ENCODE results near the gene LOXL4.

LOXL4 gene

GRCh38 chr10:98213740-98214139 is 54.3 kb downstream of the LOXL4 start:
- H3K36me3 ChIP-seq (ENCODE audit: insufficient read depth, low read length), result peaks cover 37% of the 10 kb centered on the region
- no peak overlapping the region for H3K9ac ChIP-seq (ENCODE audit: low read depth, low read length)
- H3K4me2 ChIP-seq (ENCODE audit: insufficient read depth, low read length), result no peak overlapping the region
- ATAC-seq (ENCODE audit: insufficient read depth, low read depth) (no peak), DNase-seq (no peak)
- H3K4me1 ChIP-seq (ENCODE audit: insufficient read depth, low read length), result no peaks in the 10 kb centered on the region
- H3K79me2 ChIP-seq (ENCODE audit: insufficient read depth, low read length), result peaks cover 36% of the 10 kb centered on the region
- H3K9me3 ChIP-seq (ENCODE audit: insufficient read depth, low read length, severe bottlenecking), result peaks cover 3% of the 10 kb centered on the region
- H2AFZ ChIP-seq (ENCODE audit: low read depth, low read length), result no peak overlapping the region
- no peak overlapping the region for H3K4me3 ChIP-seq (ENCODE audit: low read depth in 1 of 2, low read length in 2 of 2)
- H3K27ac ChIP-seq (ENCODE audit: low read length), result no peak overlapping the region
- no peaks in the 10 kb centered on the region for H3K27me3 ChIP-seq (ENCODE audit: insufficient read depth, low read length, poor library complexity)
- TF ChIP-seq CTCF (IDR thresholded peaks at IDR 0.05; ENCODE audit: borderline replicate concordance, extremely low read depth, low read length, poor library complexity, severe bottlenecking) (no peak), EZH2 (IDR thresholded peaks at IDR 0.05; ENCODE audit: borderline replicate concordance, low read depth, low read length, severe bottlenecking) (no peak)
- peaks cover 5% of the 10 kb centered on the region; the same call in 1 of the 2 replicates for H4K20me1 ChIP-seq (ENCODE audit: insufficient read depth, low read length)

- H3K36me3 ChIP-seq (ENCODE audit: insufficient read depth, low read length), result peaks cover 53% of the 10 kb centered on the region
- peaks cover 5% of the 10 kb centered on the region; the same call in 1 of the 2 replicates for H4K20me1 ChIP-seq (ENCODE audit: insufficient read depth, low read length)
- no peaks in the 10 kb centered on the region for H3K4me1 ChIP-seq (ENCODE audit: insufficient read depth, low read length)
- H3K27ac ChIP-seq (ENCODE audit: low read length), result no peak overlapping the region
- no peaks in the 10 kb centered on the region for H3K27me3 ChIP-seq (ENCODE audit: insufficient read depth, low read length, poor library complexity)
- TF ChIP-seq CTCF (IDR thresholded peaks at IDR 0.05; ENCODE audit: borderline replicate concordance, extremely low read depth, low read length, poor library complexity, severe bottlenecking) (no peak), EZH2 (IDR thresholded peaks at IDR 0.05; ENCODE audit: borderline replicate concordance, low read depth, low read length, severe bottlenecking) (no peak)
- peaks cover 21% of the 10 kb centered on the region for H3K79me2 ChIP-seq (ENCODE audit: insufficient read depth, low read length)
- H3K9ac ChIP-seq (ENCODE audit: low read depth, low read length), result no peak overlapping the region
- no peaks in the 10 kb centered on the region for H3K9me3 ChIP-seq (ENCODE audit: insufficient read depth, low read length, severe bottlenecking)
- H3K4me2 ChIP-seq (ENCODE audit: insufficient read depth, low read length), result no peak overlapping the region
- no peak overlapping the region for H2AFZ ChIP-seq (ENCODE audit: low read depth, low read length)
- H3K4me3 ChIP-seq (ENCODE audit: low read depth in 1 of 2, low read length in 2 of 2), result no peak overlapping the region
- ATAC-seq (ENCODE audit: insufficient read depth, low read depth) (no peak), DNase-seq (no peak)
Measured at GRCh38 chr10:98212196-98212595, 55.8 kb downstream of the LOXL4 start.

- Histone ChIP-seq H3K79me2 (ENCODE audit: insufficient read depth, low read length) (peaks cover 10% of the 10 kb centered on the region; the same call in 1 of the 2 replicates), H4K20me1 (ENCODE audit: insufficient read depth, low read length) (peaks cover 8% of the 10 kb centered on the region; the same call in 1 of the 2 replicates)
- TF ChIP-seq CTCF (IDR thresholded peaks at IDR 0.05; ENCODE audit: borderline replicate concordance, extremely low read depth, low read length, poor library complexity, severe bottlenecking) (no peak), EZH2 (IDR thresholded peaks at IDR 0.05; ENCODE audit: borderline replicate concordance, low read depth, low read length, severe bottlenecking) (no peak)
Measured at GRCh38 chr10:98209441-98209840, 58.6 kb downstream of the LOXL4 start.

GRCh38 chr10:98208925-98209324 is 59.1 kb downstream of the LOXL4 start:
- H4K20me1 ChIP-seq (ENCODE audit: insufficient read depth, low read length), result peaks cover 8% of the 10 kb centered on the region; the same call in 1 of the 2 replicates
- no peak for ATAC-seq (ENCODE audit: insufficient read depth, low read depth)

More at GRCh38 chr10:98209441-98209840, 58.6 kb downstream of the LOXL4 start:
- DNase-seq (no peak), ATAC-seq (ENCODE audit: insufficient read depth, low read depth) (no peak)
- H3K4me1 ChIP-seq (ENCODE audit: insufficient read depth, low read length), result no peaks in the 10 kb centered on the region
- no peaks in the 10 kb centered on the region for H3K27me3 ChIP-seq (ENCODE audit: insufficient read depth, low read length, poor library complexity)
- H3K27ac ChIP-seq (ENCODE audit: low read length), result no peak overlapping the region
- no peak overlapping the region for H3K9ac ChIP-seq (ENCODE audit: low read depth, low read length)
- no peak overlapping the region for H3K4me3 ChIP-seq (ENCODE audit: low read depth in 1 of 2, low read length in 2 of 2)
- no peak overlapping the region for H2AFZ ChIP-seq (ENCODE audit: low read depth, low read length)
- no peak overlapping the region for H3K4me2 ChIP-seq (ENCODE audit: insufficient read depth, low read length)
- peaks cover 46% of the 10 kb centered on the region for H3K36me3 ChIP-seq (ENCODE audit: insufficient read depth, low read length)
- H3K9me3 ChIP-seq (ENCODE audit: insufficient read depth, low read length, severe bottlenecking), result no peaks in the 10 kb centered on the region

More at GRCh38 chr10:98208925-98209324, 59.1 kb downstream of the LOXL4 start:
- Histone ChIP-seq H3K4me1 (ENCODE audit: insufficient read depth, low read length) (no peaks in the 10 kb centered on the region), H3K36me3 (ENCODE audit: insufficient read depth, low read length) (peaks cover 46% of the 10 kb centered on the region), H3K9me3 (ENCODE audit: insufficient read depth, low read length, severe bottlenecking) (no peaks in the 10 kb centered on the region), H3K79me2 (ENCODE audit: insufficient read depth, low read length) (peaks cover 10% of the 10 kb centered on the region; the same call in 1 of the 2 replicates), H3K4me3 (ENCODE audit: low read depth in 1 of 2, low read length in 2 of 2) (no peak overlapping the region), H3K27me3 (ENCODE audit: insufficient read depth, low read length, poor library complexity) (no peaks in the 10 kb centered on the region), H3K4me2 (ENCODE audit: insufficient read depth, low read length) (no peak overlapping the region), H3K9ac (ENCODE audit: low read depth, low read length) (no peak overlapping the region), H2AFZ (ENCODE audit: low read depth, low read length) (no peak overlapping the region), H3K27ac (ENCODE audit: low read length) (no peak overlapping the region)
- no peak for DNase-seq
- TF ChIP-seq EZH2 (IDR thresholded peaks at IDR 0.05; ENCODE audit: borderline replicate concordance, low read depth, low read length, severe bottlenecking) (no peak), CTCF (IDR thresholded peaks at IDR 0.05; ENCODE audit: borderline replicate concordance, extremely low read depth, low read length, poor library complexity, severe bottlenecking) (no peak)

Data from DND-41 (cell line).